Activated naive CD8-positive, alpha-beta T cell (primary cell): ENCODE data around the gene IL13.

Experiments
- H3K27ac Mint-ChIP-seq: one replicate; pipeline ENCODE4 v1.8.0; 2021; ENCODE audit warnings: mixed read lengths
- H3K27me3 Mint-ChIP-seq: one replicate; pipeline ENCODE4 v1.8.0; 2021; ENCODE audit warnings: mixed read lengths
- H3K36me3 Mint-ChIP-seq: one replicate; pipeline ENCODE4 v1.8.0; 2021; ENCODE audit warnings: mixed read lengths
- H3K4me1 Mint-ChIP-seq: one replicate; pipeline ENCODE4 v1.8.0; 2021; ENCODE audit warnings: low read depth, mixed read lengths
- H3K4me3 Mint-ChIP-seq: one replicate; pipeline ENCODE4 v1.8.0; 2021; ENCODE audit warnings: mild to moderate bottlenecking, mixed read lengths
- H3K9me3 Mint-ChIP-seq: one replicate; pipeline ENCODE4 v1.8.0; 2021; ENCODE audit warnings: low read depth, mixed read lengths

IL13 gene

GRCh38 chr5:132644177-132644576 lies 13.8 kb upstream of the IL13 start:
- H3K27me3 Mint-ChIP-seq: peaks cover 2% of the 10 kb centered on the region
- no peak overlapping the region for H3K27ac Mint-ChIP-seq
- peaks cover 35% of the 10 kb centered on the region for H3K4me1 Mint-ChIP-seq
- peaks cover 24% of the 10 kb centered on the region for H3K36me3 Mint-ChIP-seq
- no peak overlapping the region for H3K4me3 Mint-ChIP-seq
- peaks cover 10% of the 10 kb centered on the region for H3K9me3 Mint-ChIP-seq

- H3K36me3 Mint-ChIP-seq: peaks cover 18% of the 10 kb centered on the region
- peaks cover 10% of the 10 kb centered on the region for H3K9me3 Mint-ChIP-seq
- H3K4me3 Mint-ChIP-seq: no peak overlapping the region
- H3K4me1 Mint-ChIP-seq: peaks cover 12% of the 10 kb centered on the region
- peaks cover 2% of the 10 kb centered on the region for H3K27me3 Mint-ChIP-seq
- no peak overlapping the region for H3K27ac Mint-ChIP-seq
These were observed 11.2 kb upstream of the IL13 start for GRCh38 chr5:132646583-132647266.

GRCh38 chr5:132647473-132647872 lies 10.5 kb upstream of the IL13 start:
- H3K27me3 Mint-ChIP-seq: peaks cover 3% of the 10 kb centered on the region
- no peak overlapping the region for H3K27ac Mint-ChIP-seq
- peaks cover 7% of the 10 kb centered on the region for H3K4me1 Mint-ChIP-seq
- peaks cover 10% of the 10 kb centered on the region for H3K9me3 Mint-ChIP-seq
- peaks cover 16% of the 10 kb centered on the region for H3K36me3 Mint-ChIP-seq
- no peak overlapping the region for H3K4me3 Mint-ChIP-seq

- Mint-ChIP-seq H3K36me3 (peaks cover 8% of the 10 kb centered on the region), H3K4me3 (no peak overlapping the region), H3K4me1 (no peaks in the 10 kb centered on the region), H3K27ac (no peak overlapping the region), H3K9me3 (peaks cover 10% of the 10 kb centered on the region), H3K27me3 (peaks cover 3% of the 10 kb centered on the region)
These were observed 9.6 kb upstream of the IL13 start for GRCh38 chr5:132648355-132648754.

GRCh38 chr5:132651838-132652469 lies 6.0 kb upstream of the IL13 start:
- Mint-ChIP-seq H3K4me1 (peaks cover 7% of the 10 kb centered on the region), H3K9me3 (peaks cover 10% of the 10 kb centered on the region), H3K27me3 (peaks cover 12% of the 10 kb centered on the region), H3K36me3 (peaks cover 4% of the 10 kb centered on the region), H3K4me3 (no peak overlapping the region), H3K27ac (no peak overlapping the region)

GRCh38 chr5:132653716-132654115 lies 4.3 kb upstream of the IL13 start:
- Mint-ChIP-seq H3K36me3 (no peaks in the 10 kb centered on the region), H3K4me1 (peaks cover 13% of the 10 kb centered on the region), H3K27ac (no peak overlapping the region), H3K27me3 (peaks cover 18% of the 10 kb centered on the region), H3K4me3 (no peak overlapping the region), H3K9me3 (peaks cover under 1% of the 10 kb centered on the region)

- no peak overlapping the region for H3K27ac Mint-ChIP-seq
- H3K27me3 Mint-ChIP-seq: peaks cover 21% of the 10 kb centered on the region
- no peaks in the 10 kb centered on the region for H3K9me3 Mint-ChIP-seq
- H3K4me3 Mint-ChIP-seq: peak overlapping the region; percentile 69
- no peaks in the 10 kb centered on the region for H3K36me3 Mint-ChIP-seq
- peaks cover 14% of the 10 kb centered on the region for H3K4me1 Mint-ChIP-seq
These were observed 1.9 kb upstream of the IL13 start for GRCh38 chr5:132655821-132656773.

- no peaks in the 10 kb centered on the region for H3K36me3 Mint-ChIP-seq
- peak overlapping the region; percentile 69 for H3K4me3 Mint-ChIP-seq
- peaks cover 20% of the 10 kb centered on the region for H3K27me3 Mint-ChIP-seq
- H3K4me1 Mint-ChIP-seq: peaks cover 15% of the 10 kb centered on the region
- no peaks in the 10 kb centered on the region for H3K9me3 Mint-ChIP-seq
- no peak overlapping the region for H3K27ac Mint-ChIP-seq
These were observed 1.1 kb upstream of the IL13 start for GRCh38 chr5:132656774-132657355.

GRCh38 chr5:132658381-132659302 lies 669 bp downstream of the IL13 start:
- Mint-ChIP-seq H3K9me3 (no peaks in the 10 kb centered on the region), H3K4me3 (no peak overlapping the region), H3K27ac (no peak overlapping the region), H3K36me3 (no peaks in the 10 kb centered on the region), H3K4me1 (peaks cover 19% of the 10 kb centered on the region), H3K27me3 (peaks cover 19% of the 10 kb centered on the region)

- H3K4me3 Mint-ChIP-seq: no peak overlapping the region
- H3K36me3 Mint-ChIP-seq: no peaks in the 10 kb centered on the region
- no peak overlapping the region for H3K27ac Mint-ChIP-seq
- peaks cover 14% of the 10 kb centered on the region for H3K27me3 Mint-ChIP-seq
- H3K4me1 Mint-ChIP-seq: peaks cover 17% of the 10 kb centered on the region
- no peaks in the 10 kb centered on the region for H3K9me3 Mint-ChIP-seq
These were observed 1.9 kb downstream of the IL13 start for GRCh38 chr5:132659598-132660493.

- no peak overlapping the region for H3K27ac Mint-ChIP-seq
- no peak overlapping the region for H3K4me3 Mint-ChIP-seq
- no peaks in the 10 kb centered on the region for H3K9me3 Mint-ChIP-seq
- peaks cover 16% of the 10 kb centered on the region for H3K4me1 Mint-ChIP-seq
- peaks cover 13% of the 10 kb centered on the region for H3K27me3 Mint-ChIP-seq
- H3K36me3 Mint-ChIP-seq: no peaks in the 10 kb centered on the region
These were observed 3.4 kb downstream of the IL13 start for GRCh38 chr5:132661231-132662003.

GRCh38 chr5:132662004-132662401 lies 4.0 kb downstream of the IL13 start:
- Mint-ChIP-seq H3K27me3 (peaks cover 10% of the 10 kb centered on the region), H3K27ac (no peak overlapping the region), H3K4me3 (no peak overlapping the region), H3K36me3 (no peaks in the 10 kb centered on the region), H3K9me3 (no peaks in the 10 kb centered on the region), H3K4me1 (peaks cover 11% of the 10 kb centered on the region)
